ENCODE results near the gene SLC7A9.
"Not testable (repeated sequence)": the region's sequence is repeated elsewhere in the genome, so short reads cannot be mapped to it uniquely, and the experiment has no call there.

The SLC7A9 gene

DNA sequence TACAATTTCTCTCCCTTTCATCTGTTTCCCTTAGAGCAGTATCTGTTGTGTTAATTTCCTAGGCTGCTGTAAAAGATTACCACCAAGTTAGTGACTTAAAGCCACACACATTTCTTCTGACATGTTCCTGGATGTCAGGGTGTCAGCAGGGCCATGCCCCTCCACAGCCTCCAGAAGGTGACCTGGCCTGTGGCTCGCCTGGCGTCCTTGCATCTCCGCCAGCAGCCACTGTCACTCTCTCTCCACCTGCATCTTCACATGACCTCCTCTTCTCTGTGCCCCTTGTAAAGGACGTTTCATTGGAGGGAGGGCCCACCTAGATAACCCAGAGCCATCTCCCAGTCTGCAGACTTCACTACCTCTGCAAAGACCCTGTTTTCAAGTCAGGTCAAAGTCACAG is 61.3 kb downstream of the SLC7A9 start:
- Histone ChIP-seq H3K36me3 (replicated peaks) (no peaks in the 10 kb centered on the region), H3K27ac (no peak overlapping the region), H3K27me3 (replicated peaks) (no peaks in the 10 kb centered on the region), H3K4me3 (ENCODE audit: low read depth, low read length) (no peak overlapping the region)
- DNase-seq, result no peak
- TF ChIP-seq, protein P1, sequence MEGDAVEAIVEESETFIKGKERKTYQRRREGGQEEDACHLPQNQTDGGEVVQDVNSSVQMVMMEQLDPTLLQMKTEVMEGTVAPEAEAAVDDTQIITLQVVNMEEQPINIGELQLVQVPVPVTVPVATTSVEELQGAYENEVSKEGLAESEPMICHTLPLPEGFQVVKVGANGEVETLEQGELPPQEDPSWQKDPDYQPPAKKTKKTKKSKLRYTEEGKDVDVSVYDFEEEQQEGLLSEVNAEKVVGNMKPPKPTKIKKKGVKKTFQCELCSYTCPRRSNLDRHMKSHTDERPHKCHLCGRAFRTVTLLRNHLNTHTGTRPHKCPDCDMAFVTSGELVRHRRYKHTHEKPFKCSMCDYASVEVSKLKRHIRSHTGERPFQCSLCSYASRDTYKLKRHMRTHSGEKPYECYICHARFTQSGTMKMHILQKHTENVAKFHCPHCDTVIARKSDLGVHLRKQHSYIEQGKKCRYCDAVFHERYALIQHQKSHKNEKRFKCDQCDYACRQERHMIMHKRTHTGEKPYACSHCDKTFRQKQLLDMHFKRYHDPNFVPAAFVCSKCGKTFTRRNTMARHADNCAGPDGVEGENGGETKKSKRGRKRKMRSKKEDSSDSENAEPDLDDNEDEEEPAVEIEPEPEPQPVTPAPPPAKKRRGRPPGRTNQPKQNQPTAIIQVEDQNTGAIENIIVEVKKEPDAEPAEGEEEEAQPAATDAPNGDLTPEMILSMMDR (IDR thresholded peaks at IDR 0.05; ENCODE audit: low read depth, low read length, missing control alignments), result no peak
- in situ Hi-C loops (cut with HindIII; ENCODE audit: low pct_ligation_motif_present, low sequenced_read_pairs), result no loop called here

DNA sequence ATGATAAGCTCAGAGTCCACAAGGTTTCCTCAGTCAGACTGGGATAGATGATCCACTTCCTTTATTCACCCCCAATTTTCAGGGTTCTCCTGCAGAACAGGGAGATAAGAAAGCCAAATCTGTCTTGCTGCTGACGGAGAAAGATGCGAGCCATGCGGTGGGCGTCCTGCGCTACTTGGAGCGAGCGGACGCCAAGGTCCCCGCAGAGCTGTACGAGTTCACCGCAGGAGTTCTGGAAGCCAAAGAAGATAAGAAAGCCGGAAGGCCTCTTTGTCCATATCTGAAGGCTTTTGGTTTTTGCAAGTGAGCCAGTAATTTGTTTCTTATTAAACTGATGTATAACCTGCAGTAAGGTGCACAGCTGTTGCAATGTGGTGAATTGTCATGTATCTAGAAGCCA is 66.7 kb downstream of the SLC7A9 start:
- H3K4me3 ChIP-seq (ENCODE audit: low read depth, low read length), result no peak overlapping the region
- in situ Hi-C loops (cut with HindIII; ENCODE audit: low pct_ligation_motif_present, low sequenced_read_pairs), result no loop called here
- H3K36me3 ChIP-seq (replicated peaks), result no peaks in the 10 kb centered on the region
- no peaks in the 10 kb centered on the region for H3K27me3 ChIP-seq (replicated peaks)
- no peak for DNase-seq
- TF ChIP-seq, protein P1 (IDR thresholded peaks at IDR 0.05; ENCODE audit: low read depth, low read length, missing control alignments), result no peak
- no peak overlapping the region for H3K27ac ChIP-seq

DNA sequence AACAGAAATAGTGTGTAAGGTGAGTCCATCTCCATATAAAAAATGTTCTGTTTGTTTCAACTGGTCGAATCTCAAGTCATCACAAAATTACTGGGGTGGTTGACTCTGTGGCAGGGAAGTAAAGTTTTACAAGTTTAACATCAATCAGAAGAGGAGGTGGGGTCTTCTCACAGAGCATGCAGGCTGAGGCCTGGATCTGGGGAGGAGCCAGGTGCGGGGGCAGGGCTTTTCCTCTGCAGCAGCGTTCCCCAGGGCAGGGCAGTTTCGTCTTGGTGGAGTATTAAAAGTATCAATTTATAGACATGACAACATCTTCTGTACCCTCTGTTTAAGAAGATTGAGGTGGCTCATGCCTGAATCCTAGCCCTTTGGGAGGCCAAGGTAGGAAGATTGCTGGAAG is 68.8 kb downstream of the SLC7A9 start:
- no peaks in the 10 kb centered on the region for H3K36me3 ChIP-seq (replicated peaks)
- no peak for DNase-seq
- H3K27me3 ChIP-seq (replicated peaks), result no peaks in the 10 kb centered on the region
- TF ChIP-seq, protein P1 (IDR thresholded peaks at IDR 0.05; ENCODE audit: low read depth, low read length, missing control alignments), result no peak
- no peak overlapping the region for H3K4me3 ChIP-seq (ENCODE audit: low read depth, low read length)
- no peak overlapping the region for H3K27ac ChIP-seq
- in situ Hi-C loops (cut with HindIII; ENCODE audit: low pct_ligation_motif_present, low sequenced_read_pairs), result no loop called here

DNA sequence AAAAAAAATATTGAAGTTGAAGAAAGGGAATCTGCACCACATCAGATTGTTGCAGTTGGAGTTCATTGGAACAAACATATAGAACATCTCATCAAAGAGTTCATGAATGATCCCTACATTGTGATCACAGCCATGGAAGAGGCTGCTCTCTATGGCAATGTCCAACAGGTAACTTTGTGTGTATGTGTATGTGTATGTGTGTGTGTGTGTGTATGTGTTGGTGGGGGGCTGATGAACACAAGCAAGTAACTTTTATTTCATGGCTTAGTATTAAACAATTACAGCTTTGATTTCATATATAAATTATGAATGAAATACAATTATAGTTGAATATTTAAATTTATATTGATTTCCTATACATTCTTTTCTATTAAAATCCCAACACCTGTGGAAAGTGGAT is 69.4 kb downstream of the SLC7A9 start:
- Histone ChIP-seq H3K36me3 (replicated peaks) (no peaks in the 10 kb centered on the region), H3K27me3 (replicated peaks) (no peaks in the 10 kb centered on the region), H3K27ac (no peak overlapping the region), H3K4me3 (ENCODE audit: low read depth, low read length) (no peak overlapping the region)
- in situ Hi-C loops (cut with HindIII; ENCODE audit: low pct_ligation_motif_present, low sequenced_read_pairs), result no loop called here
- TF ChIP-seq, protein P1 (IDR thresholded peaks at IDR 0.05; ENCODE audit: low read depth, low read length, missing control alignments), result no peak
- DNase-seq, result no peak

DNA sequence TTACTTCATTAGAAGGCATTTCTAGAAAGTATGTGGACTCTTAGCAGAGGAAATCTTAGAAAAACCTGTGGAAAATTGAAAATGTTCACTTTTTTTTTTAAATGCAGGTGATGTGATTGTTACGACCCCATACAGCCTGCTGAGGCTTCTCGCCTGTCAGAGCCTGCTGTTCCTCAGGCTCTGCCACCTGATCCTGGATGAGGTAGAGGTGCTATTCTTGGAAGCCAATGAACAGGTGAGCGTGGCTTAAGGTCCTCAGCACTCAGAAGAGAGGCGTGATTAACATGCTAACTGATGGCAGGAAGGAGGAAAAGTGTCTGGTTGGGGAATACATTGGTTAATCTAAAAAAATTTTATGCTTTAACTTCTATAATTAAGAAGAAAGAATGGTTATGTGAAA is 71.4 kb downstream of the SLC7A9 start:
- Histone ChIP-seq H3K36me3 (replicated peaks) (no peaks in the 10 kb centered on the region), H3K27me3 (replicated peaks) (no peaks in the 10 kb centered on the region), H3K4me3 (ENCODE audit: low read depth, low read length) (no peak overlapping the region), H3K27ac (no peak overlapping the region)
- no peak for DNase-seq
- in situ Hi-C loops (cut with HindIII; ENCODE audit: low pct_ligation_motif_present, low sequenced_read_pairs), result no loop called here
- TF ChIP-seq, protein P1 (IDR thresholded peaks at IDR 0.05; ENCODE audit: low read depth, low read length, missing control alignments), result no peak

DNA sequence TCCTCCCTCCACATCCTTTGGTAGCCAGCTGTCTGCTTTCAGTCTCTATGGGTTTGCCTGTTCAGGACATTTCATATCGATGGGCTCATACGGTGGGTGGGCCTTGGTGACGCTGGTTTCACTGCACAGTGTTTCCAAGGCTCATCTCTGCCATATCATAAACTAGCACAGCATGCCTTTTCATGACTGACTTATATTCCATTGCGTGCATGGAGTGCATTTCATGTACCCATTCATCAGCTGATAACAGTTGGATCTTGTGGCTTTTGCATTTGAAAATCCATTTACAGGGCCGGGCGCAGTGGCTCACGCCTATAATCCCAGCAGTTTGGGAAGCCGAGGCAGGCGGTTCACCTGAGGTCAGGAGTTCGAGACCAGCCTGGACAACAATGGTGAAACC is 80.1 kb downstream of the SLC7A9 start:
- in situ Hi-C loops (cut with HindIII; ENCODE audit: low pct_ligation_motif_present, low sequenced_read_pairs), result no loop called here
- no peak for DNase-seq
- TF ChIP-seq, protein P1 (IDR thresholded peaks at IDR 0.05; ENCODE audit: low read depth, low read length, missing control alignments), result no peak
- Histone ChIP-seq H3K27me3 (replicated peaks) (no peaks in the 10 kb centered on the region), H3K27ac (no peak overlapping the region), H3K4me3 (ENCODE audit: low read depth, low read length) (no peak overlapping the region), H3K36me3 (replicated peaks) (no peaks in the 10 kb centered on the region)

DNA sequence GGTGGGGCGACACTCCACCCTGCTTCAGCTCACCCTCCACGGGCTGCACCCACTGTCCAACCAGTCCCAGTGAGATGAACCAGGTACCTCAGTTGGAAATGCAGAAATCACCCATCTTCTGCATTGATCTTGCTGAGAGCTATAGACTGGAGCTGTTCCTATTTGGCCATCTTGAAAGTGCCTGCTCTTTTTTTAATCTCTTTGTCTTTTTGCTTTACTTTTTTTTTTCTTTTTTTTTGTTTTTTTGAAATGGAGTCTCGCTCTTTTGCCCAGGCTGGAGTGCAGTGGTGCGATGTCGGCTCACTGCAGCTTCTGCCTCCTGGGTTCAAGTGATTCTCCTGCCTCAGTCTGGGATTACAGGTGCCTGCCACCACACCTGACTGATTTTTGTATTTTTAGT is 81.7 kb downstream of the SLC7A9 start:
- DNase-seq; H3K36me3 ChIP-seq (replicated peaks); in situ Hi-C loops (cut with HindIII; ENCODE audit: low pct_ligation_motif_present, low sequenced_read_pairs); H3K27ac ChIP-seq; H3K27me3 ChIP-seq (replicated peaks); H3K4me3 ChIP-seq (ENCODE audit: low read depth, low read length): not testable (repeated sequence)

DNA sequence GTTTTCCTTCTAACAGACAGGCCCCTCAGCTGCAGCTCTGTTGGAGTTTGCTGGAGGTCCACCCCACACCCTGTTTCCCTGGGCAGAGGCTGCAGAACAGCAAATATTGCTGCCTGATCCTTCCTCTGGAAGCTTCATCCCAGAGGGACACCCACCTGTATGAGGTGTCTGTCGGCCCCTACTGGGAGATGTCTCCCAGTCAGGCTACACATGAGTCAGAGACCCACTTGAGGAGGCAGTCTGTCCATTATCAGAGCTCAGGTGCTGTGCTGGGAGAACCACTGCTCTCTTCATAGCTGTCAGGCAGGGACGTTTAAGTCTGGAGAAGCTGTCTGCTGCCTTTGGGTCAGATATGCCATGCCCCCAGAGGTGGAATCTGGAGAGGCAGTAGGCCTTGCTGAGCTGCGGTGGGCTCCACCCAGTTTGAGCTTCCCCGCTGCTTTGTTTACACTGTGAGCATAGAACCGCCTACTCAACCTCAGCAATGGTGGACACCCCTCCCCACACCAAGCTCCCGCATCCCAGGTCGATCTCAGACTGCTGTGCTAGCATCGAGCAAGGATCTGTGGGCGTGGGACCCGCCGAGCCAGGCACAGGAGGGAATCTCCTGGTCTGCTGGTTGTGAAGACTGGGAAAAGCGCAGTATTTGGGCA is 82.3 kb downstream of the SLC7A9 start:
- H3K36me3 ChIP-seq (replicated peaks); in situ Hi-C loops (cut with HindIII; ENCODE audit: low pct_ligation_motif_present, low sequenced_read_pairs): not testable (repeated sequence)
- peak; percentile 0 for DNase-seq

DNA sequence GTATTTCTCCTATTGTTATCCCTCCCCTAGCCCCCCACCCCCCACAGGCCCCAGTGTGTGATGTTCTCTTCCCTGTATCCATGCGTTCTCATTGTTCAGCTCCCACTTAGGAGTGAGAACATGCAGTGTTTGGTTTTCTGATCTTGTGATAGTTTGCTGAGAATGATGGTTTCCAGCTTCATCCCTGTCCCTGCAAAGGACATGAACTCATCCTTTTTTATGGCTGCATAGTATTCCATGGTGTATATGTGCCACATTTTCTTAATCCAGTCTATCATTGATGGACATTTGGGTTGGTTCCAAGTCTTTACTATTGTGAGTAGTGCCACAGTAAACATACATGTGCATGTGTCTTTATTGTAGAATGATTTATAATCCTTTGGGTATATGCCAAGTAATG is 87.5 kb downstream of the SLC7A9 start:
- DNase-seq; in situ Hi-C loops (cut with HindIII; ENCODE audit: low pct_ligation_motif_present, low sequenced_read_pairs); H3K36me3 ChIP-seq (replicated peaks); H3K27ac ChIP-seq; H3K4me3 ChIP-seq (ENCODE audit: low read depth, low read length); H3K27me3 ChIP-seq (replicated peaks): not testable (repeated sequence)

More for the DNA sequence above, 82.3 kb downstream of the SLC7A9 start:
- not testable (repeated sequence) for H3K27me3 ChIP-seq (replicated peaks); H3K4me3 ChIP-seq (ENCODE audit: low read depth, low read length); H3K27ac ChIP-seq

Measured in brain microvascular endothelial cell (primary cell).